Measurements from ENCODE around the gene TMEM18.
A peak's percentile ranks its signal among the peaks of the same experiment; 100 is the strongest.

The TMEM18 gene

GRCh38 chr2:677056-677958 is at the start of gene TMEM18:
TSS of gene TMEM18 (minus strand) at chr2:677406. CDS start at chr2:677345, 61 bp downstream.
- Mint-ChIP-seq H3K36me3 (ENCODE audit: low read depth) (peaks cover 53% of the 10 kb centered on the region), H3K27ac (peak within 1 kb of the TSS; percentile 100), H3K4me1 (ENCODE audit: low read depth) (peaks cover 45% of the 10 kb centered on the region), H3K9me3 (no peaks in the 10 kb centered on the region), H3K4me3 (peak within 1 kb of the TSS; percentile 96), H3K27me3 (no peaks in the 10 kb centered on the region)
- peak; percentile 99 for DNase-seq

- Mint-ChIP-seq H3K27ac (no peak overlapping the region), H3K36me3 (ENCODE audit: low read depth) (no peaks in the 10 kb centered on the region), H3K9me3 (no peaks in the 10 kb centered on the region), H3K4me1 (ENCODE audit: low read depth) (peaks cover 15% of the 10 kb centered on the region), H3K27me3 (peaks cover 54% of the 10 kb centered on the region), H3K4me3 (no peak overlapping the region)
- DNase-seq: no peak
These were observed 49.0 kb upstream of the TMEM18 start for GRCh38 chr2:726169-726568.

- Mint-ChIP-seq H3K9me3 (no peaks in the 10 kb centered on the region), H3K4me1 (ENCODE audit: low read depth) (peaks cover 15% of the 10 kb centered on the region), H3K27ac (no peak overlapping the region), H3K36me3 (ENCODE audit: low read depth) (no peaks in the 10 kb centered on the region), H3K27me3 (peaks cover 57% of the 10 kb centered on the region), H3K4me3 (no peak overlapping the region)
- DNase-seq: no peak
These were observed 48.3 kb upstream of the TMEM18 start for GRCh38 chr2:725468-725867.

GRCh38 chr2:723761-724160 is 46.6 kb upstream of the TMEM18 start:
- no peaks in the 10 kb centered on the region for H3K9me3 Mint-ChIP-seq
- H3K4me1 Mint-ChIP-seq (ENCODE audit: low read depth): peaks cover 15% of the 10 kb centered on the region
- no peak for DNase-seq
- H3K27me3 Mint-ChIP-seq: peaks cover 59% of the 10 kb centered on the region
- no peak overlapping the region for H3K27ac Mint-ChIP-seq
- no peaks in the 10 kb centered on the region for H3K36me3 Mint-ChIP-seq (ENCODE audit: low read depth)
- H3K4me3 Mint-ChIP-seq: no peak overlapping the region

GRCh38 chr2:720842-721241 is 43.6 kb upstream of the TMEM18 start:
- Mint-ChIP-seq H3K27me3 (peaks cover 65% of the 10 kb centered on the region), H3K36me3 (ENCODE audit: low read depth) (no peaks in the 10 kb centered on the region), H3K27ac (no peak overlapping the region), H3K9me3 (no peaks in the 10 kb centered on the region), H3K4me3 (no peak overlapping the region), H3K4me1 (ENCODE audit: low read depth) (no peaks in the 10 kb centered on the region)
- DNase-seq: no peak

GRCh38 chr2:719734-720133 is 42.5 kb upstream of the TMEM18 start:
- DNase-seq: no peak
- no peaks in the 10 kb centered on the region for H3K4me1 Mint-ChIP-seq (ENCODE audit: low read depth)
- no peaks in the 10 kb centered on the region for H3K36me3 Mint-ChIP-seq (ENCODE audit: low read depth)
- no peak overlapping the region for H3K4me3 Mint-ChIP-seq
- H3K9me3 Mint-ChIP-seq: no peaks in the 10 kb centered on the region
- H3K27ac Mint-ChIP-seq: no peak overlapping the region
- H3K27me3 Mint-ChIP-seq: peaks cover 63% of the 10 kb centered on the region

GRCh38 chr2:719191-719590 is 42.0 kb upstream of the TMEM18 start:
- Mint-ChIP-seq H3K27me3 (peaks cover 62% of the 10 kb centered on the region), H3K9me3 (no peaks in the 10 kb centered on the region), H3K4me3 (no peak overlapping the region), H3K27ac (no peak overlapping the region), H3K4me1 (ENCODE audit: low read depth) (peaks cover 1% of the 10 kb centered on the region), H3K36me3 (ENCODE audit: low read depth) (no peaks in the 10 kb centered on the region)
- no peak for DNase-seq

- no peak for DNase-seq
These were observed 40.5 kb upstream of the TMEM18 start for GRCh38 chr2:717661-718060.

GRCh38 chr2:715854-716560 is 38.8 kb upstream of the TMEM18 start:
- no peaks in the 10 kb centered on the region for H3K9me3 Mint-ChIP-seq
- no peak for DNase-seq
- H3K27me3 Mint-ChIP-seq: peaks cover 68% of the 10 kb centered on the region
- no peak overlapping the region for H3K4me3 Mint-ChIP-seq
- no peak overlapping the region for H3K27ac Mint-ChIP-seq
- no peaks in the 10 kb centered on the region for H3K36me3 Mint-ChIP-seq (ENCODE audit: low read depth)
- H3K4me1 Mint-ChIP-seq (ENCODE audit: low read depth): peaks cover 1% of the 10 kb centered on the region

More at GRCh38 chr2:717661-718060, 40.5 kb upstream of the TMEM18 start:
- H3K9me3 Mint-ChIP-seq: no peaks in the 10 kb centered on the region
- H3K27ac Mint-ChIP-seq: no peak overlapping the region
- no peak overlapping the region for H3K4me3 Mint-ChIP-seq
- H3K4me1 Mint-ChIP-seq (ENCODE audit: low read depth): peaks cover 1% of the 10 kb centered on the region
- peaks cover 61% of the 10 kb centered on the region for H3K27me3 Mint-ChIP-seq
- H3K36me3 Mint-ChIP-seq (ENCODE audit: low read depth): no peaks in the 10 kb centered on the region

GRCh38 chr2:715038-715437 is 37.8 kb upstream of the TMEM18 start:
- no peak for DNase-seq
- Mint-ChIP-seq H3K9me3 (no peaks in the 10 kb centered on the region), H3K27me3 (peaks cover 66% of the 10 kb centered on the region), H3K36me3 (ENCODE audit: low read depth) (no peaks in the 10 kb centered on the region), H3K27ac (no peak overlapping the region), H3K4me1 (ENCODE audit: low read depth) (peaks cover 1% of the 10 kb centered on the region), H3K4me3 (no peak overlapping the region)

GRCh38 chr2:714005-714741 is 37.0 kb upstream of the TMEM18 start:
- no peaks in the 10 kb centered on the region for H3K36me3 Mint-ChIP-seq (ENCODE audit: low read depth)

GRCh38 chr2:710867-711665 is 33.9 kb upstream of the TMEM18 start:
- Mint-ChIP-seq H3K27ac (no peak overlapping the region), H3K4me3 (no peak overlapping the region), H3K27me3 (peaks cover 61% of the 10 kb centered on the region), H3K9me3 (no peaks in the 10 kb centered on the region), H3K4me1 (ENCODE audit: low read depth) (peaks cover 11% of the 10 kb centered on the region), H3K36me3 (ENCODE audit: low read depth) (no peaks in the 10 kb centered on the region)
- no peak for DNase-seq

More at GRCh38 chr2:714005-714741, 37.0 kb upstream of the TMEM18 start:
- no peaks in the 10 kb centered on the region for H3K9me3 Mint-ChIP-seq
- H3K4me1 Mint-ChIP-seq (ENCODE audit: low read depth): peaks cover 1% of the 10 kb centered on the region
- DNase-seq: no peak
- peaks cover 69% of the 10 kb centered on the region for H3K27me3 Mint-ChIP-seq
- no peak overlapping the region for H3K27ac Mint-ChIP-seq
- no peak overlapping the region for H3K4me3 Mint-ChIP-seq

- Mint-ChIP-seq H3K9me3 (peaks cover 2% of the 10 kb centered on the region), H3K36me3 (ENCODE audit: low read depth) (no peaks in the 10 kb centered on the region), H3K27me3 (peaks cover 46% of the 10 kb centered on the region), H3K4me1 (ENCODE audit: low read depth) (peaks cover 19% of the 10 kb centered on the region), H3K4me3 (no peak overlapping the region), H3K27ac (no peak overlapping the region)
- DNase-seq: no peak
These were observed 32.0 kb upstream of the TMEM18 start for GRCh38 chr2:709138-709765.
